Thyroid gland (tissue), 4 donors: Measurements from ENCODE around the gene LUM.

Source experiments
- POLR2A ChIP-seq, 2 donors: fragments of 450-650 bp; IDR thresholded peaks; one replicate each; pipeline ENCODE4 v1.6.1; 2017; ENCODE audit warnings: antibody characterized with exemption in 2 of 2, mild to moderate bottlenecking in 2 of 2, moderate library complexity in 1 of 2
- TF ChIP-seq, protein P1 (sequence below), 6 experiments: fragments of 200-600 bp in 3 of 6; fragments of 450-650 bp in 3 of 6; sonication (generic) in 3 of 6; IDR thresholded peaks; one replicate each; pipeline ENCODE4 v1.5.1; 2016 to 2019; ENCODE audit warnings: antibody characterized with exemption in 6 of 6, mild to moderate bottlenecking in 2 of 6, inconsistent platforms in 1 of 6, moderate library complexity in 1 of 6

DNA sequence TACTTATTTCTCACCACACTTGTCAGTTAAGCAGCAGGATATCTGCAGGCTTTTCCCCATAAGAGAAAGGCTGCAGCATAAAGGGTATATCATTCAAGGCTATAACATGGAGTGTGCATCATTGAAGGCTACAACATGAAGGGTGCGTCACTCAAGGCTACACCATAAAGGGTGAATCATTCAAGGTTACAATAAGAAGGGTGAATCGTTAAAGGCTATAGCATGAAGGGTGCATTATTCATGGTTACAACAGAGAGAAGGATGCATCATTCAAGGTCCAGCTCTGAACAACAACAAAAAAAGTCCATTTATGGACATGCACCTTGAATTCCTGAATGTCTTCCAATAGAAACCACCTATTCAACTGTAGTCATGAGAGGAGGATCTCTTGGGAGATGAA, 32.8 kb upstream of the LUM start:
- TF ChIP-seq, protein P1, sequence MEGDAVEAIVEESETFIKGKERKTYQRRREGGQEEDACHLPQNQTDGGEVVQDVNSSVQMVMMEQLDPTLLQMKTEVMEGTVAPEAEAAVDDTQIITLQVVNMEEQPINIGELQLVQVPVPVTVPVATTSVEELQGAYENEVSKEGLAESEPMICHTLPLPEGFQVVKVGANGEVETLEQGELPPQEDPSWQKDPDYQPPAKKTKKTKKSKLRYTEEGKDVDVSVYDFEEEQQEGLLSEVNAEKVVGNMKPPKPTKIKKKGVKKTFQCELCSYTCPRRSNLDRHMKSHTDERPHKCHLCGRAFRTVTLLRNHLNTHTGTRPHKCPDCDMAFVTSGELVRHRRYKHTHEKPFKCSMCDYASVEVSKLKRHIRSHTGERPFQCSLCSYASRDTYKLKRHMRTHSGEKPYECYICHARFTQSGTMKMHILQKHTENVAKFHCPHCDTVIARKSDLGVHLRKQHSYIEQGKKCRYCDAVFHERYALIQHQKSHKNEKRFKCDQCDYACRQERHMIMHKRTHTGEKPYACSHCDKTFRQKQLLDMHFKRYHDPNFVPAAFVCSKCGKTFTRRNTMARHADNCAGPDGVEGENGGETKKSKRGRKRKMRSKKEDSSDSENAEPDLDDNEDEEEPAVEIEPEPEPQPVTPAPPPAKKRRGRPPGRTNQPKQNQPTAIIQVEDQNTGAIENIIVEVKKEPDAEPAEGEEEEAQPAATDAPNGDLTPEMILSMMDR (IDR thresholded peaks at IDR 0.05), result no peak
- no peak for TF ChIP-seq POLR2A (IDR thresholded peaks at IDR 0.05)
